ENCODE data around the gene RTRAF. TPM values are rescaled to one million over a fixed set of nuclear protein-coding genes. Genes with fewer than 3 reads are reported as not detected.

RTRAF gene
- total and polyA plus RNA-seq, 4 donors: 21.6 to 119 (median 66.6) TPM

DNA sequence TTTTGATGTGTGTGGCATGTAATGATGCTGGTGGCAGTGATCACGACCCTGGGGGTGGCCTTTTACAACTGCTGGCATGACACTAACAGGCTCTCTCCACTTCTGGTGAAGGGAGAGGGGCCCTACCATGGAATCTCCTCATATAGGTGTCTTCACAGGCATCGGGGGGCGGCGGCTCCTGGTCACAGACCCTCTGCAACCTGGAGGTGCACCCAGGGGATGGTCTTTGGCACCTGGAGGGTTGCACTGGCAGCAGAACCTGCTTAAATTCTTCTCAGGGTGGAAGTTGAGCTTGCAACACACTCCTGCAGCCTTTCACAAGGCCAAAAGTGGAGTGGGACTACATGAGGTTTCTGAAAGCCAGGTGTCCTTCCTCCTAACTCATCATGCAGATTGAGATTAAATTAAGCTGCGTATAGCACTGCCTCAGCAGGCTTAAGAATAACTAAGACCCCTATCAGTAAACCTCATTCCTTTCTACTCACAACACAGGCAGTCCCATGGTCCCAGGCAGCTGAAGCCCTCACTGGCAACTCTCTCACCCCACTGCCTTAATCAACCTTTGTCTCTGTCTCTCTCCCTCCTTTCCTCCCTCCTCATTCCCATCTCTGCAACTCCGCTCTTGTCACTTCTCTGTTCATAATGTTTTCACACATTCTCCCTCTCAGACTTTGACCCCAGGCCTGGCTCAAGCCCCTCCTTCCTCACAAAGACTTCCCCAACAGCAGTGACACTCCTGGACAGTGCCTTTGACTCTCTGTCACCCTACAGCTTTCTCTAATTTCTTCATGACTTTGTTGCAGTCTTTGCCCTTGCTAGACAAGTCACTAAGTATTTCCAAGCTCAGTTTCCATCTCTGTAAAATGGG lies 60.6 kb downstream of the RTRAF start (continued):
- TF ChIP-seq YY1 (IDR thresholded peaks at IDR 0.05): no peak
- TF ChIP-seq, protein P1, sequence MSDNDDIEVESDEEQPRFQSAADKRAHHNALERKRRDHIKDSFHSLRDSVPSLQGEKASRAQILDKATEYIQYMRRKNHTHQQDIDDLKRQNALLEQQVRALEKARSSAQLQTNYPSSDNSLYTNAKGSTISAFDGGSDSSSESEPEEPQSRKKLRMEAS (IDR thresholded peaks at IDR 0.05): no peak

DNA sequence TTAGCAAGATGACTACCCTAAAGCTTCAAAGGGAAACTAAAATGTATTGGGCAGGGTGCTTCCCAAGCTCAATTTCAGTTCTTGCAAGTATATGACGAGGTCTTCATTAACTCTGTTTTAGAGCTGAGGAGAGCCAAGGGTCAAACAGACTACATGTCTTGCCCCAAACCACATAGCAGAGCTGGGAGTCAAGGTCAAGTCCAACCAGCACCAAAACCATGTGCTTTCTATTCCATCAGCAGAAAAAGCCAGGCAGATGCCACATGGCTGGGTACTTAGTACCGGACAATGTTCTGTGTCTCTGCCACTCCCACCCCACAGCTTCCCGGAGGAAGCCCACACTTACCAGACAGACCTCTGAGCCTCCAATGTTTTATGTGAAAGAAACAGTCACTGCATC lies 61.9 kb downstream of the RTRAF start:
- DNase-seq (ENCODE audit: low spot score): no peak
- no peak overlapping the region for H3K9ac ChIP-seq (ENCODE audit: low read depth in 1 of 2, low read length in 2 of 2)
- no peak for TF ChIP-seq RAD21 (IDR thresholded peaks at IDR 0.05)
- H3K27me3 ChIP-seq (ENCODE audit: control insufficient read depth in 4 of 4, insufficient read depth in 4 of 4, low read length in 3 of 4): peaks cover 0 to 9% (median under 1%) of the 10 kb centered on the region in 4 donors
- no peaks in the 10 kb centered on the region for H3K36me3 ChIP-seq (ENCODE audit: control insufficient read depth in 4 of 4, insufficient read depth in 3 of 4, low read depth in 1 of 4, low read length in 3 of 4)
- H3K27ac ChIP-seq (ENCODE audit: low read depth in 1 of 2, low read length in 2 of 2): peak overlapping the region in 1 of 2 donors; percentile 10
- 75% methylated on average over 3 of the region's 3 CpGs for WGBS
- no peaks in the 10 kb centered on the region for H3K9me3 ChIP-seq (ENCODE audit: control insufficient read depth in 4 of 4, low read length in 3 of 4)
- H3K4me1 ChIP-seq (ENCODE audit: control insufficient read depth in 4 of 4, insufficient read depth in 4 of 4, low read length in 3 of 4): no peaks in the 10 kb centered on the region
- no peak overlapping the region for H3K4me3 ChIP-seq (ENCODE audit: low read depth in 1 of 3, low read length in 3 of 3)

DNA sequence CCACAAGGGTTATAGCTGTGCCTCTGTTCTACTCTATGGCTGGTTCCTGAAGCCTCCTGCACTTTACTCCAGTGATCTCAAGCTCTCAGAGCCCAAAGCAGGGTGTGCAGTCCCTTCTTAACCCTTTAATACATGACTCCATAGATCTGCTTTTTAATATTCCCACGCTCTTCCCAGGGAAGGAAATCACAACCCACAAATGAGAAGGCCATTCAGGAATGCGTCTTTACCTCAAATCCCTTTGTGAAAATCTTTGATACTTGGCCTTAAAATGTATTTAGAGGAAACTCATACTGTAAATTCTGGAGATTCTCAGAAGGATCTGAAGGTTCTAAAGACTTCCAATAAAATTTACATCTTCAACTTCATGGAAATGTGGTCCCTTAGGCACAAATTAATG lies 62.5 kb downstream of the RTRAF start:
- Histone ChIP-seq H3K9ac (ENCODE audit: low read depth in 1 of 2, low read length in 2 of 2) (no peak overlapping the region), H3K27ac (ENCODE audit: low read depth in 1 of 2, low read length in 2 of 2) (peak overlapping the region in 1 of 2 donors; percentile 25), H3K9me3 (ENCODE audit: control insufficient read depth in 4 of 4, low read length in 3 of 4) (no peaks in the 10 kb centered on the region), H3K4me3 (ENCODE audit: low read depth in 1 of 3, low read length in 3 of 3) (no peak overlapping the region), H3K4me1 (ENCODE audit: control insufficient read depth in 4 of 4, insufficient read depth in 4 of 4, low read length in 3 of 4) (no peaks in the 10 kb centered on the region), H3K27me3 (ENCODE audit: control insufficient read depth in 4 of 4, insufficient read depth in 4 of 4, low read length in 3 of 4) (peaks cover 0 to 9% (median under 1%) of the 10 kb centered on the region in 4 donors), H3K36me3 (ENCODE audit: control insufficient read depth in 4 of 4, insufficient read depth in 3 of 4, low read depth in 1 of 4, low read length in 3 of 4) (no peaks in the 10 kb centered on the region)
- TF ChIP-seq YY1 (IDR thresholded peaks at IDR 0.05) (no peak), EGR1 (IDR thresholded peaks at IDR 0.05; ENCODE audit: low read depth in 2 of 2) (no peak), HNF4G (IDR thresholded peaks at IDR 0.05) (no peak), HNF4A (conservative IDR thresholded peaks at IDR 0.05) (no peak), TAF1 (conservative IDR thresholded peaks at IDR 0.05) (no peak), NR2F2 (IDR thresholded peaks at IDR 0.05) (no peak), RAD21 (IDR thresholded peaks at IDR 0.05) (no peak), FOXA2 (IDR thresholded peaks at IDR 0.05) (no peak), JUND (IDR thresholded peaks at IDR 0.05) (no peak), GABPA (IDR thresholded peaks at IDR 0.05 in 1 of 2, conservative IDR thresholded peaks at IDR 0.05 in 1 of 2) (no peak), SP1 (IDR thresholded peaks at IDR 0.05) (no peak), FOXA1 (IDR thresholded peaks at IDR 0.05) (no peak), RXRA (IDR thresholded peaks at IDR 0.05) (no peak)
- TF ChIP-seq, protein P2, sequence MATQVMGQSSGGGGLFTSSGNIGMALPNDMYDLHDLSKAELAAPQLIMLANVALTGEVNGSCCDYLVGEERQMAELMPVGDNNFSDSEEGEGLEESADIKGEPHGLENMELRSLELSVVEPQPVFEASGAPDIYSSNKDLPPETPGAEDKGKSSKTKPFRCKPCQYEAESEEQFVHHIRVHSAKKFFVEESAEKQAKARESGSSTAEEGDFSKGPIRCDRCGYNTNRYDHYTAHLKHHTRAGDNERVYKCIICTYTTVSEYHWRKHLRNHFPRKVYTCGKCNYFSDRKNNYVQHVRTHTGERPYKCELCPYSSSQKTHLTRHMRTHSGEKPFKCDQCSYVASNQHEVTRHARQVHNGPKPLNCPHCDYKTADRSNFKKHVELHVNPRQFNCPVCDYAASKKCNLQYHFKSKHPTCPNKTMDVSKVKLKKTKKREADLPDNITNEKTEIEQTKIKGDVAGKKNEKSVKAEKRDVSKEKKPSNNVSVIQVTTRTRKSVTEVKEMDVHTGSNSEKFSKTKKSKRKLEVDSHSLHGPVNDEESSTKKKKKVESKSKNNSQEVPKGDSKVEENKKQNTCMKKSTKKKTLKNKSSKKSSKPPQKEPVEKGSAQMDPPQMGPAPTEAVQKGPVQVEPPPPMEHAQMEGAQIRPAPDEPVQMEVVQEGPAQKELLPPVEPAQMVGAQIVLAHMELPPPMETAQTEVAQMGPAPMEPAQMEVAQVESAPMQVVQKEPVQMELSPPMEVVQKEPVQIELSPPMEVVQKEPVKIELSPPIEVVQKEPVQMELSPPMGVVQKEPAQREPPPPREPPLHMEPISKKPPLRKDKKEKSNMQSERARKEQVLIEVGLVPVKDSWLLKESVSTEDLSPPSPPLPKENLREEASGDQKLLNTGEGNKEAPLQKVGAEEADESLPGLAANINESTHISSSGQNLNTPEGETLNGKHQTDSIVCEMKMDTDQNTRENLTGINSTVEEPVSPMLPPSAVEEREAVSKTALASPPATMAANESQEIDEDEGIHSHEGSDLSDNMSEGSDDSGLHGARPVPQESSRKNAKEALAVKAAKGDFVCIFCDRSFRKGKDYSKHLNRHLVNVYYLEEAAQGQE (IDR thresholded peaks at IDR 0.05): no peak
- TF ChIP-seq, protein P3, sequence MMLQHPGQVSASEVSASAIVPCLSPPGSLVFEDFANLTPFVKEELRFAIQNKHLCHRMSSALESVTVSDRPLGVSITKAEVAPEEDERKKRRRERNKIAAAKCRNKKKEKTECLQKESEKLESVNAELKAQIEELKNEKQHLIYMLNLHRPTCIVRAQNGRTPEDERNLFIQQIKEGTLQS (IDR thresholded peaks at IDR 0.05): no peak
- TF ChIP-seq, protein P1 (IDR thresholded peaks at IDR 0.05): no peak
- TF ChIP-seq, protein P4, sequence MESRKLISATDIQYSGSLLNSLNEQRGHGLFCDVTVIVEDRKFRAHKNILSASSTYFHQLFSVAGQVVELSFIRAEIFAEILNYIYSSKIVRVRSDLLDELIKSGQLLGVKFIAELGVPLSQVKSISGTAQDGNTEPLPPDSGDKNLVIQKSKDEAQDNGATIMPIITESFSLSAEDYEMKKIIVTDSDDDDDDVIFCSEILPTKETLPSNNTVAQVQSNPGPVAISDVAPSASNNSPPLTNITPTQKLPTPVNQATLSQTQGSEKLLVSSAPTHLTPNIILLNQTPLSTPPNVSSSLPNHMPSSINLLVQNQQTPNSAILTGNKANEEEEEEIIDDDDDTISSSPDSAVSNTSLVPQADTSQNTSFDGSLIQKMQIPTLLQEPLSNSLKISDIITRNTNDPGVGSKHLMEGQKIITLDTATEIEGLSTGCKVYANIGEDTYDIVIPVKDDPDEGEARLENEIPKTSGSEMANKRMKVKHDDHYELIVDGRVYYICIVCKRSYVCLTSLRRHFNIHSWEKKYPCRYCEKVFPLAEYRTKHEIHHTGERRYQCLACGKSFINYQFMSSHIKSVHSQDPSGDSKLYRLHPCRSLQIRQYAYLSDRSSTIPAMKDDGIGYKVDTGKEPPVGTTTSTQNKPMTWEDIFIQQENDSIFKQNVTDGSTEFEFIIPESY (IDR thresholded peaks at IDR 0.05): no peak
- WGBS: 47% methylated on average over 2 of the region's 2 CpGs
- no peak for DNase-seq (ENCODE audit: low spot score)
